ENCODE results near the gene B4GALT2.

GRCh38 chr1:43969746-43970466 is 9.1 kb upstream of the B4GALT2 start, which contains the start of gene DPH2:
- TF ChIP-seq, protein P1, sequence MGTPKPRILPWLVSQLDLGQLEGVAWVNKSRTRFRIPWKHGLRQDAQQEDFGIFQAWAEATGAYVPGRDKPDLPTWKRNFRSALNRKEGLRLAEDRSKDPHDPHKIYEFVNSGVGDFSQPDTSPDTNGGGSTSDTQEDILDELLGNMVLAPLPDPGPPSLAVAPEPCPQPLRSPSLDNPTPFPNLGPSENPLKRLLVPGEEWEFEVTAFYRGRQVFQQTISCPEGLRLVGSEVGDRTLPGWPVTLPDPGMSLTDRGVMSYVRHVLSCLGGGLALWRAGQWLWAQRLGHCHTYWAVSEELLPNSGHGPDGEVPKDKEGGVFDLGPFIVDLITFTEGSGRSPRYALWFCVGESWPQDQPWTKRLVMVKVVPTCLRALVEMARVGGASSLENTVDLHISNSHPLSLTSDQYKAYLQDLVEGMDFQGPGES (IDR thresholded peaks at IDR 0.05), result peak; percentile 34; the same call in 1 of the 2 replicates
- TF ChIP-seq YBX1 (IDR thresholded peaks at IDR 0.05) (no peak), POLR2A (IDR thresholded peaks at IDR 0.05; ENCODE audit: low read depth, low read length) (peak; percentile 67), HDGF (IDR thresholded peaks at IDR 0.05) (no peak; the same call in 1 of the 2 replicates), CTCF (IDR thresholded peaks at IDR 0.05 in 2 of 3, conservative IDR thresholded peaks at IDR 0.05 in 1 of 3; ENCODE audit: control insufficient read depth in 2 of 3, extremely low read depth in 1 of 3, insufficient read depth in 1 of 3, low read depth in 3 of 3, low read length in 3 of 3) (peak in 2 of 3 experiments; percentile 10 to 15; a peak in 2 of 6 replicates), MAX (IDR thresholded peaks at IDR 0.05; ENCODE audit: low read depth, low read length) (peak; percentile 93; the same call in 1 of the 2 replicates), SP1 (IDR thresholded peaks at IDR 0.05; ENCODE audit: low read depth, low read length) (peak; percentile 89), EP300 (IDR thresholded peaks at IDR 0.05; ENCODE audit: borderline replicate concordance in 1 of 2, control insufficient read depth in 1 of 2, low read depth in 2 of 2, low read length in 2 of 2) (no peak), CBX5 (IDR thresholded peaks at IDR 0.05; ENCODE audit: low read depth) (no peak), JUND (IDR thresholded peaks at IDR 0.05; ENCODE audit: low read depth, low read length) (no peak)
- TF ChIP-seq, protein P2, sequence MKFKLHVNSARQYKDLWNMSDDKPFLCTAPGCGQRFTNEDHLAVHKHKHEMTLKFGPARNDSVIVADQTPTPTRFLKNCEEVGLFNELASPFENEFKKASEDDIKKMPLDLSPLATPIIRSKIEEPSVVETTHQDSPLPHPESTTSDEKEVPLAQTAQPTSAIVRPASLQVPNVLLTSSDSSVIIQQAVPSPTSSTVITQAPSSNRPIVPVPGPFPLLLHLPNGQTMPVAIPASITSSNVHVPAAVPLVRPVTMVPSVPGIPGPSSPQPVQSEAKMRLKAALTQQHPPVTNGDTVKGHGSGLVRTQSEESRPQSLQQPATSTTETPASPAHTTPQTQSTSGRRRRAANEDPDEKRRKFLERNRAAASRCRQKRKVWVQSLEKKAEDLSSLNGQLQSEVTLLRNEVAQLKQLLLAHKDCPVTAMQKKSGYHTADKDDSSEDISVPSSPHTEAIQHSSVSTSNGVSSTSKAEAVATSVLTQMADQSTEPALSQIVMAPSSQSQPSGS (IDR thresholded peaks at IDR 0.05; ENCODE audit: low read length), result no peak
- TF ChIP-seq, protein P3, sequence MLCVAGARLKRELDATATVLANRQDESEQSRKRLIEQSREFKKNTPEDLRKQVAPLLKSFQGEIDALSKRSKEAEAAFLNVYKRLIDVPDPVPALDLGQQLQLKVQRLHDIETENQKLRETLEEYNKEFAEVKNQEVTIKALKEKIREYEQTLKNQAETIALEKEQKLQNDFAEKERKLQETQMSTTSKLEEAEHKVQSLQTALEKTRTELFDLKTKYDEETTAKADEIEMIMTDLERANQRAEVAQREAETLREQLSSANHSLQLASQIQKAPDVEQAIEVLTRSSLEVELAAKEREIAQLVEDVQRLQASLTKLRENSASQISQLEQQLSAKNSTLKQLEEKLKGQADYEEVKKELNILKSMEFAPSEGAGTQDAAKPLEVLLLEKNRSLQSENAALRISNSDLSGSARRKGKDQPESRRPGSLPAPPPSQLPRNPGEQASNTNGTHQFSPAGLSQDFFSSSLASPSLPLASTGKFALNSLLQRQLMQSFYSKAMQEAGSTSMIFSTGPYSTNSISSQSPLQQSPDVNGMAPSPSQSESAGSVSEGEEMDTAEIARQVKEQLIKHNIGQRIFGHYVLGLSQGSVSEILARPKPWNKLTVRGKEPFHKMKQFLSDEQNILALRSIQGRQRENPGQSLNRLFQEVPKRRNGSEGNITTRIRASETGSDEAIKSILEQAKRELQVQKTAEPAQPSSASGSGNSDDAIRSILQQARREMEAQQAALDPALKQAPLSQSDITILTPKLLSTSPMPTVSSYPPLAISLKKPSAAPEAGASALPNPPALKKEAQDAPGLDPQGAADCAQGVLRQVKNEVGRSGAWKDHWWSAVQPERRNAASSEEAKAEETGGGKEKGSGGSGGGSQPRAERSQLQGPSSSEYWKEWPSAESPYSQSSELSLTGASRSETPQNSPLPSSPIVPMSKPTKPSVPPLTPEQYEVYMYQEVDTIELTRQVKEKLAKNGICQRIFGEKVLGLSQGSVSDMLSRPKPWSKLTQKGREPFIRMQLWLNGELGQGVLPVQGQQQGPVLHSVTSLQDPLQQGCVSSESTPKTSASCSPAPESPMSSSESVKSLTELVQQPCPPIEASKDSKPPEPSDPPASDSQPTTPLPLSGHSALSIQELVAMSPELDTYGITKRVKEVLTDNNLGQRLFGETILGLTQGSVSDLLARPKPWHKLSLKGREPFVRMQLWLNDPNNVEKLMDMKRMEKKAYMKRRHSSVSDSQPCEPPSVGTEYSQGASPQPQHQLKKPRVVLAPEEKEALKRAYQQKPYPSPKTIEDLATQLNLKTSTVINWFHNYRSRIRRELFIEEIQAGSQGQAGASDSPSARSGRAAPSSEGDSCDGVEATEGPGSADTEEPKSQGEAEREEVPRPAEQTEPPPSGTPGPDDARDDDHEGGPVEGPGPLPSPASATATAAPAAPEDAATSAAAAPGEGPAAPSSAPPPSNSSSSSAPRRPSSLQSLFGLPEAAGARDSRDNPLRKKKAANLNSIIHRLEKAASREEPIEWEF (IDR thresholded peaks at IDR 0.05; ENCODE audit: insufficient replicate concordance, low read depth, low read length), result no peak
- TF ChIP-seq, protein P4, sequence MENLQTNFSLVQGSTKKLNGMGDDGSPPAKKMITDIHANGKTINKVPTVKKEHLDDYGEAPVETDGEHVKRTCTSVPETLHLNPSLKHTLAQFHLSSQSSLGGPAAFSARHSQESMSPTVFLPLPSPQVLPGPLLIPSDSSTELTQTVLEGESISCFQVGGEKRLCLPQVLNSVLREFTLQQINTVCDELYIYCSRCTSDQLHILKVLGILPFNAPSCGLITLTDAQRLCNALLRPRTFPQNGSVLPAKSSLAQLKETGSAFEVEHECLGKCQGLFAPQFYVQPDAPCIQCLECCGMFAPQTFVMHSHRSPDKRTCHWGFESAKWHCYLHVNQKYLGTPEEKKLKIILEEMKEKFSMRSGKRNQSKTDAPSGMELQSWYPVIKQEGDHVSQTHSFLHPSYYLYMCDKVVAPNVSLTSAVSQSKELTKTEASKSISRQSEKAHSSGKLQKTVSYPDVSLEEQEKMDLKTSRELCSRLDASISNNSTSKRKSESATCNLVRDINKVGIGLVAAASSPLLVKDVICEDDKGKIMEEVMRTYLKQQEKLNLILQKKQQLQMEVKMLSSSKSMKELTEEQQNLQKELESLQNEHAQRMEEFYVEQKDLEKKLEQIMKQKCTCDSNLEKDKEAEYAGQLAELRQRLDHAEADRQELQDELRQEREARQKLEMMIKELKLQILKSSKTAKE (IDR thresholded peaks at IDR 0.05; ENCODE audit: low read depth, poor library complexity, severe bottlenecking), result no peak
- TF ChIP-seq, protein P5, sequence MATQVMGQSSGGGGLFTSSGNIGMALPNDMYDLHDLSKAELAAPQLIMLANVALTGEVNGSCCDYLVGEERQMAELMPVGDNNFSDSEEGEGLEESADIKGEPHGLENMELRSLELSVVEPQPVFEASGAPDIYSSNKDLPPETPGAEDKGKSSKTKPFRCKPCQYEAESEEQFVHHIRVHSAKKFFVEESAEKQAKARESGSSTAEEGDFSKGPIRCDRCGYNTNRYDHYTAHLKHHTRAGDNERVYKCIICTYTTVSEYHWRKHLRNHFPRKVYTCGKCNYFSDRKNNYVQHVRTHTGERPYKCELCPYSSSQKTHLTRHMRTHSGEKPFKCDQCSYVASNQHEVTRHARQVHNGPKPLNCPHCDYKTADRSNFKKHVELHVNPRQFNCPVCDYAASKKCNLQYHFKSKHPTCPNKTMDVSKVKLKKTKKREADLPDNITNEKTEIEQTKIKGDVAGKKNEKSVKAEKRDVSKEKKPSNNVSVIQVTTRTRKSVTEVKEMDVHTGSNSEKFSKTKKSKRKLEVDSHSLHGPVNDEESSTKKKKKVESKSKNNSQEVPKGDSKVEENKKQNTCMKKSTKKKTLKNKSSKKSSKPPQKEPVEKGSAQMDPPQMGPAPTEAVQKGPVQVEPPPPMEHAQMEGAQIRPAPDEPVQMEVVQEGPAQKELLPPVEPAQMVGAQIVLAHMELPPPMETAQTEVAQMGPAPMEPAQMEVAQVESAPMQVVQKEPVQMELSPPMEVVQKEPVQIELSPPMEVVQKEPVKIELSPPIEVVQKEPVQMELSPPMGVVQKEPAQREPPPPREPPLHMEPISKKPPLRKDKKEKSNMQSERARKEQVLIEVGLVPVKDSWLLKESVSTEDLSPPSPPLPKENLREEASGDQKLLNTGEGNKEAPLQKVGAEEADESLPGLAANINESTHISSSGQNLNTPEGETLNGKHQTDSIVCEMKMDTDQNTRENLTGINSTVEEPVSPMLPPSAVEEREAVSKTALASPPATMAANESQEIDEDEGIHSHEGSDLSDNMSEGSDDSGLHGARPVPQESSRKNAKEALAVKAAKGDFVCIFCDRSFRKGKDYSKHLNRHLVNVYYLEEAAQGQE (IDR thresholded peaks at IDR 0.05; ENCODE audit: low read depth, low read length), result 0 out of 2 replicates have a peak, but pooled peaks have one; percentile 8

All from GM12878 (cell line).